Measurements from ENCODE around the gene OXSR1. TPM values are rescaled to one million over a fixed set of nuclear protein-coding genes. Genes with fewer than 3 reads are reported as not detected.

Gene OXSR1
- total RNA-seq, 1 experiment from 2014 or later: 35.1 TPM

DNA sequence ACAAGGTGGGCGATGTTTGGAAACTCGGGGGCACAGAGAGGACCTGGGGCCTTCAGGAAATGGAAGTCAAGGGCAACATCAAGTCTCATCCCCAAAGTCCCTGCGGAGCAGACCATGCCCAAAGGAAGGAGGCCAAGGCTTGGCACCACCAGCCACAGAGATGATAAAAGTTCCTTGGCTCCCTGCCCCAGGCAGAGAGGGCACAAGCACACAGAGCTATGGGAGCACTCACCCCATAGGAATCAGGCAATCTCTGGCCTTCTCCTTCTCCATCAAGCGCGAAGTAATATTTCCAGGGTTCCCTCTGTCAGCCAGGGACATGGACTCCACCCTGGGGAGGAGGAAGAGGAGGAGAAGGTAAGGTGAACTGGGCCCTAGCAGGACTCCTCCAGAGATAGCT is 36.3 kb upstream of the OXSR1 start:
- no peaks in the 10 kb centered on the region for H3K9me3 ChIP-seq (ENCODE audit: control insufficient read depth in 1 of 2, insufficient read depth in 1 of 2, low read depth in 1 of 2, low read length in 2 of 2)
- H2AFZ ChIP-seq (ENCODE audit: low read depth, low read length, poor library complexity, severe bottlenecking): no peak overlapping the region
- POLR2A ChIA-PET: interaction anchor here (1.9 kb wide), 1 partner anchor 8 kb away, joined by 5 read pairs; the partner anchor contains the start of gene ACAA1
- no peak overlapping the region for H3K4me2 ChIP-seq (ENCODE audit: low read length)
- H3K9ac ChIP-seq (ENCODE audit: low read length): no peak overlapping the region
- CTCF ChIA-PET: no interaction called here
- no peaks in the 10 kb centered on the region; the same call in 1 of the 2 replicates for H3K79me2 ChIP-seq (ENCODE audit: insufficient read depth, low read length)
- TF ChIP-seq SP1 (IDR thresholded peaks at IDR 0.05; ENCODE audit: low read depth) (no peak), TCF7L2 (IDR thresholded peaks at IDR 0.05; ENCODE audit: borderline replicate concordance, extremely low read depth, insufficient read depth, insufficient read length) (no peak), SRF (IDR thresholded peaks at IDR 0.05; ENCODE audit: low read depth) (no peak), ZFX (IDR thresholded peaks at IDR 0.05) (no peak), POLR2AphosphoS5 (IDR thresholded peaks at IDR 0.05; ENCODE audit: low read depth, low read length) (no peak), YY1 (IDR thresholded peaks at IDR 0.05; ENCODE audit: extremely low read depth, insufficient replicate concordance, low read depth, low read length) (no peak)
- TF ChIP-seq, protein P1, sequence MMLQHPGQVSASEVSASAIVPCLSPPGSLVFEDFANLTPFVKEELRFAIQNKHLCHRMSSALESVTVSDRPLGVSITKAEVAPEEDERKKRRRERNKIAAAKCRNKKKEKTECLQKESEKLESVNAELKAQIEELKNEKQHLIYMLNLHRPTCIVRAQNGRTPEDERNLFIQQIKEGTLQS (IDR thresholded peaks at IDR 0.05): no peak
- TF ChIP-seq, protein P2, sequence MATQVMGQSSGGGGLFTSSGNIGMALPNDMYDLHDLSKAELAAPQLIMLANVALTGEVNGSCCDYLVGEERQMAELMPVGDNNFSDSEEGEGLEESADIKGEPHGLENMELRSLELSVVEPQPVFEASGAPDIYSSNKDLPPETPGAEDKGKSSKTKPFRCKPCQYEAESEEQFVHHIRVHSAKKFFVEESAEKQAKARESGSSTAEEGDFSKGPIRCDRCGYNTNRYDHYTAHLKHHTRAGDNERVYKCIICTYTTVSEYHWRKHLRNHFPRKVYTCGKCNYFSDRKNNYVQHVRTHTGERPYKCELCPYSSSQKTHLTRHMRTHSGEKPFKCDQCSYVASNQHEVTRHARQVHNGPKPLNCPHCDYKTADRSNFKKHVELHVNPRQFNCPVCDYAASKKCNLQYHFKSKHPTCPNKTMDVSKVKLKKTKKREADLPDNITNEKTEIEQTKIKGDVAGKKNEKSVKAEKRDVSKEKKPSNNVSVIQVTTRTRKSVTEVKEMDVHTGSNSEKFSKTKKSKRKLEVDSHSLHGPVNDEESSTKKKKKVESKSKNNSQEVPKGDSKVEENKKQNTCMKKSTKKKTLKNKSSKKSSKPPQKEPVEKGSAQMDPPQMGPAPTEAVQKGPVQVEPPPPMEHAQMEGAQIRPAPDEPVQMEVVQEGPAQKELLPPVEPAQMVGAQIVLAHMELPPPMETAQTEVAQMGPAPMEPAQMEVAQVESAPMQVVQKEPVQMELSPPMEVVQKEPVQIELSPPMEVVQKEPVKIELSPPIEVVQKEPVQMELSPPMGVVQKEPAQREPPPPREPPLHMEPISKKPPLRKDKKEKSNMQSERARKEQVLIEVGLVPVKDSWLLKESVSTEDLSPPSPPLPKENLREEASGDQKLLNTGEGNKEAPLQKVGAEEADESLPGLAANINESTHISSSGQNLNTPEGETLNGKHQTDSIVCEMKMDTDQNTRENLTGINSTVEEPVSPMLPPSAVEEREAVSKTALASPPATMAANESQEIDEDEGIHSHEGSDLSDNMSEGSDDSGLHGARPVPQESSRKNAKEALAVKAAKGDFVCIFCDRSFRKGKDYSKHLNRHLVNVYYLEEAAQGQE (IDR thresholded peaks at IDR 0.05; ENCODE audit: low read depth): no peak
- BruUV-seq (replicated peaks): no TSS peak
- no peak overlapping the region for H3K4me3 ChIP-seq (replicated peaks in 1 of 2; ENCODE audit: low read depth in 1 of 2, low read length in 2 of 2)
- no peak for ATAC-seq
- DNase-seq (ENCODE audit: low read depth, low spot score): no peak
- no peaks in the 10 kb centered on the region for H3K27me3 ChIP-seq (ENCODE audit: insufficient read depth, low read length)
- H4K20me1 ChIP-seq (ENCODE audit: insufficient read depth): no peaks in the 10 kb centered on the region
- no peaks in the 10 kb centered on the region for H3K9me2 ChIP-seq (ENCODE audit: insufficient read depth)
- RAD21 ChIA-PET (ENCODE audit: low non-redundant PET in 1 of 2, low total read pairs in 2 of 2, uncharacterized antibody in 2 of 2, unreplicated experiment in 2 of 2): no interaction called here
- intact Hi-C loops (cut with micrococcal nuclease): no loop called here
- no peak overlapping the region for H3K27ac ChIP-seq (ENCODE audit: low read depth, low read length)
- H3K4me1 ChIP-seq (ENCODE audit: control insufficient read depth in 1 of 2, insufficient read depth in 2 of 2, low read length in 2 of 2): peaks cover 18% of the 10 kb centered on the region in 2 experiments
- peaks cover 29 to 40% of the 10 kb centered on the region in 2 experiments; a peak in 3 of 4 replicates for H3K36me3 ChIP-seq (ENCODE audit: control insufficient read depth in 1 of 2, insufficient read depth in 2 of 2, low read length in 2 of 2)

All from HCT116 (cell line).